GM13976 (cell line): Measurements from ENCODE around the gene ISLR.

ENCODE experiments used
- DNase-seq: peaks from one replicate; pipeline ENCODE4 v3.0.0; 2012; ENCODE audit warnings: low spot score
- CTCF ChIP-seq: IDR thresholded peaks from 2 replicates; pipeline ENCODE4 v1.5.1; 2012; ENCODE audit warnings: borderline replicate concordance, mild to moderate bottlenecking; ENCODE audit not compliant: insufficient read depth; ENCODE audit errors: extremely low read depth, missing control alignments, control extremely low read depth
- in situ Hi-C: fragments of 300-500 bp; cut with MboI; formaldehyde crosslinking; loops from one replicate; pipeline ENCODE4 v1.12.0; 2022; ENCODE audit warnings: low sequenced_read_pairs, mixed read lengths, inconsistent platforms; ENCODE audit not compliant: unreplicated experiment

ISLR gene

GRCh38 chr15:74201710-74202420, 28.4 kb downstream of the ISLR start:
- in situ Hi-C loops = no loop called here
- TF ChIP-seq CTCF = no peak
- DNase-seq = no peak

- no peak for DNase-seq
- in situ Hi-C loops = no loop called here
- no peak for TF ChIP-seq CTCF
These were observed 29.2 kb downstream of the ISLR start, which contains the start of gene STRA6 for GRCh38 chr15:74202452-74203401. Gene STRA6, minus strand, starts transcription at chr15:74202787. Its CDS starts 520 bp downstream, at chr15:74202267.

GRCh38 chr15:74203914-74204431, 30.5 kb downstream of the ISLR start:
- TF ChIP-seq CTCF = no peak
- no peak for DNase-seq
- in situ Hi-C loops = no loop called here

GRCh38 chr15:74205582-74205947, 32.1 kb downstream of the ISLR start:
- no peak for DNase-seq
- TF ChIP-seq CTCF = no peak
- in situ Hi-C loops = no loop called here

GRCh38 chr15:74206801-74207281, 33.3 kb downstream of the ISLR start:
- in situ Hi-C loops = no loop called here
- no peak for DNase-seq
- TF ChIP-seq CTCF = no peak

- in situ Hi-C loops = no loop called here
- DNase-seq = no peak
- no peak for TF ChIP-seq CTCF
These were observed 34.3 kb downstream of the ISLR start for GRCh38 chr15:74207652-74208440.
